Measurements from ENCODE around the gene JAKMIP2.

DNA sequence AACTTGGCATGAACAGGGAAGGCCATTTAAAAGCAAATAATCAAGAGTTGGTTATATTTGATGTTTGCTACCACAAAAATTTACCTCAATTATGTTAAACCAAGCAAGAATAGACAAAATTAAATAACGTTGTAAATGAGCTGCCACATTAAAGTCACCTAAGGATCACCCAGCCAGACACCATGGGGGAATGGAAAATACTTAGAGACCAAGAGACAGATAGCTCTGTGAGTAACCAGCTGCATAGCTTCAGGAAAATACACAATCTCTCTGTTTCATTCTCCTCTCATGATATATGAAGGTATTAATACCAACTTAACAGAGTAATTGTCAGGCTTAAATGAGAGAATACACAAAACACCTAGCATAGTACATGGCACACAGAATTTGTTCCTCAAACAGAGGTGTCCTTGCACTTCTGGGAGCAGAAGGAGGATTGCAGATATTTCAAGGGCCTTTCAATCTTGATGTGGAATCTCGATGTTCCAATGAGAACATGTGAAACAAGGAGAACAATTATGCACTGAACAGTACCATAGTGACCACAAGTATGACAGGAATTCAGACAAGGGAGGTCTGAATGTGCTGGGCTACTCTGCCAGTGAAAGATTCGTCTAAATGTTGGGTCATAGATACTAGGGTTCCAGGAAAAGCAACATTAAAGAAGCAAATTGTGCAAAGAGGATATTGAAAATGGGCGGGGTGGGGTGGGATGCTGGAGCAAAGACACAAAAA, 18.6 kb downstream of the JAKMIP2 start:
- TF ChIP-seq EZH2 (IDR thresholded peaks at IDR 0.05; ENCODE audit: insufficient read depth, poor library complexity, severe bottlenecking) (no peak), EZH2phosphoT487 (IDR thresholded peaks at IDR 0.05; ENCODE audit: insufficient read depth, low read depth) (no peak)

All from GM23248 (cell line).